Lower lobe of right lung (tissue), 2 donors: ENCODE results near the gene TSPYL6. TPM values are rescaled to one million over a fixed set of nuclear protein-coding genes. Genes with fewer than 3 reads are reported as not detected.

Experiments
- ATAC-seq, 2 donors: fragments of 200-7000 bp; cut with Tn5 transposase; one replicate each; pipeline ENCODE4 v1.9.1; 2020 to 2022; ENCODE audit warnings: mild to moderate bottlenecking in 2 of 2, moderate library complexity in 2 of 2
- DNase-seq: peaks from one replicate; pipeline ENCODE4 v3.0.0-alpha.2; 2020
- H3K27ac ChIP-seq: fragments of 200-600 bp; one replicate; pipeline ENCODE4 v1.8.0; 2022
- H3K27me3 ChIP-seq: fragments of 200-600 bp; one replicate; pipeline ENCODE4 v1.8.0; 2022; ENCODE audit warnings: low read depth
- H3K36me3 ChIP-seq: fragments of 200-600 bp; one replicate; pipeline ENCODE4 v1.8.0; 2022; ENCODE audit warnings: mild to moderate bottlenecking
- H3K4me1 ChIP-seq: fragments of 200-600 bp; one replicate; pipeline ENCODE4 v1.8.0; 2022
- H3K4me3 ChIP-seq: fragments of 200-600 bp; one replicate; pipeline ENCODE4 v1.8.0; 2022; ENCODE audit warnings: mild to moderate bottlenecking
- H3K9me3 ChIP-seq: fragments of 200-600 bp; one replicate; pipeline ENCODE4 v1.8.0; 2022
- CTCF ChIP-seq: fragments of 200-600 bp; IDR thresholded peaks from one replicate; pipeline ENCODE4 v1.8.0; 2022; ENCODE audit warnings: antibody characterized with exemption, mild to moderate bottlenecking
- intact Hi-C: fragments of 100-400 bp; cut with DNase I; formaldehyde crosslinking; loops from one replicate; pipeline ENCODE4 v1.11.0; 2022
- total RNA-seq: library from RNA; stranded (reverse); fragmentation: NEBNext Ultra II Directional; extraction: Animal tissue kit (Norgen Biotek cat#: 25700); gene quantifications from one replicate; pipeline ENCODE4 v1.2.1, GENCODE V29; 2021
- donor health status: DM: no; HTN: yes; CAD: no; lungs with severe emphysema.

Gene TSPYL6
- total RNA-seq, 1 donor from 2014 or later: not detected

- intact Hi-C loops: no loop called here
- no peak for ATAC-seq
- H3K4me1 ChIP-seq: no peaks in the 10 kb centered on the region
Measured at GRCh38 chr2:54254180-54254579, 1.8 kb downstream of the TSPYL6 start.

GRCh38 chr2:54249629-54250028 lies 6.4 kb downstream of the TSPYL6 start:
- H3K27ac ChIP-seq: no peak overlapping the region
- H3K4me3 ChIP-seq: no peak overlapping the region
- H3K27me3 ChIP-seq: no peaks in the 10 kb centered on the region
- H3K9me3 ChIP-seq: no peaks in the 10 kb centered on the region
- DNase-seq: no peak
- H3K36me3 ChIP-seq: no peaks in the 10 kb centered on the region
- no peak for ATAC-seq
- intact Hi-C loops: no loop called here
- H3K4me1 ChIP-seq: no peaks in the 10 kb centered on the region
- TF ChIP-seq CTCF: no peak

More at GRCh38 chr2:54254180-54254579, 1.8 kb downstream of the TSPYL6 start:
- no peaks in the 10 kb centered on the region for H3K36me3 ChIP-seq
- no peak for DNase-seq
- H3K4me3 ChIP-seq: no peak overlapping the region
- no peak overlapping the region for H3K27ac ChIP-seq
- H3K27me3 ChIP-seq: no peaks in the 10 kb centered on the region
- no peak for TF ChIP-seq CTCF
- H3K9me3 ChIP-seq: no peaks in the 10 kb centered on the region

GRCh38 chr2:54247115-54247514 lies 8.9 kb downstream of the TSPYL6 start:
- Histone ChIP-seq H3K9me3 (no peaks in the 10 kb centered on the region), H3K27ac (no peak overlapping the region), H3K27me3 (no peaks in the 10 kb centered on the region), H3K36me3 (no peaks in the 10 kb centered on the region), H3K4me1 (no peaks in the 10 kb centered on the region), H3K4me3 (no peak overlapping the region)
- no peak for TF ChIP-seq CTCF
- ATAC-seq: no peak
- DNase-seq: no peak
- intact Hi-C loops: no loop called here

- intact Hi-C loops: no loop called here
- DNase-seq (no peak), ATAC-seq (peak; percentile 43 to 53)
- H3K27ac ChIP-seq: peak overlapping the region; percentile 44
- H3K4me3 ChIP-seq: no peak overlapping the region
- no peak for TF ChIP-seq CTCF
- H3K36me3 ChIP-seq: no peaks in the 10 kb centered on the region
- H3K4me1 ChIP-seq: no peaks in the 10 kb centered on the region
- no peaks in the 10 kb centered on the region for H3K9me3 ChIP-seq
- H3K27me3 ChIP-seq: no peaks in the 10 kb centered on the region
Measured at GRCh38 chr2:54240515-54241469, 15.2 kb downstream of the TSPYL6 start.

- no peaks in the 10 kb centered on the region for H3K9me3 ChIP-seq
- H3K4me1 ChIP-seq: no peaks in the 10 kb centered on the region
- H3K36me3 ChIP-seq: no peaks in the 10 kb centered on the region
- no peak overlapping the region for H3K27ac ChIP-seq
- intact Hi-C loops: no loop called here
- no peaks in the 10 kb centered on the region for H3K27me3 ChIP-seq
- no peak for DNase-seq
- H3K4me3 ChIP-seq: no peak overlapping the region
- no peak for ATAC-seq
- no peak for TF ChIP-seq CTCF
Measured at GRCh38 chr2:54239427-54239826, 16.6 kb downstream of the TSPYL6 start.
